Heart right ventricle (tissue), 16 donors: ENCODE measurements around the gene SMYD3. TPM values are rescaled to one million over a fixed set of nuclear protein-coding genes. Genes with fewer than 3 reads are reported as not detected.
A peak's percentile ranks its signal among the peaks of the same experiment; 100 is the strongest.

Source experiments
- ATAC-seq, 8 donors: fragments of 200-7000 bp; cut with Tn5 transposase; one replicate each; pipeline ENCODE4 v1.9.1; 2020; ENCODE audit warnings: mild to moderate bottlenecking in 8 of 8, moderate library complexity in 8 of 8, moderate number of reproducible peaks in 1 of 8
- DNase-seq, 2 donors: peaks; one replicate each; pipeline ENCODE4 v3.0.0-alpha.2; 2020
- H3K27ac ChIP-seq, 10 donors: fragments of 200-600 bp; sonication (generic) in 2 of 10; one replicate each; pipeline versions ENCODE4 v1.5.0 to v1.8.0; 2020 to 2022; ENCODE audit warnings: mild to moderate bottlenecking in 3 of 10
- H3K27me3 ChIP-seq, 7 donors: fragments of 200-600 bp; one replicate each; pipeline ENCODE4 v1.8.0; 2021 to 2022; ENCODE audit warnings: mild to moderate bottlenecking in 2 of 7
- H3K36me3 ChIP-seq, 9 donors: fragments of 200-600 bp; sonication (generic) in 1 of 9; one replicate each; pipeline versions ENCODE4 v1.5.0 to v1.8.0; 2020 to 2022; ENCODE audit warnings: mild to moderate bottlenecking in 2 of 9
- H3K4me1 ChIP-seq, 9 donors: fragments of 200-600 bp; sonication (generic) in 1 of 9; one replicate each; pipeline versions ENCODE4 v1.5.0 to v1.8.0; 2020 to 2022; ENCODE audit warnings: mild to moderate bottlenecking in 4 of 9
- H3K4me3 ChIP-seq, 10 donors: fragments of 200-600 bp; sonication (generic) in 2 of 10; one replicate each; pipeline versions ENCODE4 v1.5.0 to v1.8.0; 2020 to 2022; ENCODE audit warnings: mild to moderate bottlenecking in 7 of 10, moderate library complexity in 2 of 10
- H3K9me3 ChIP-seq, 11 donors: fragments of 200-600 bp in 10 of 11; sonication (generic) in 2 of 11; one replicate each; pipeline versions ENCODE4 v1.5.0 to v1.8.0; 2013 to 2022; ENCODE audit warnings: mild to moderate bottlenecking in 2 of 11, control low read depth in 1 of 11, moderate library complexity in 1 of 11
- CTCF ChIP-seq, 9 donors: fragments of 200-600 bp; sonication (generic) in 2 of 9; IDR thresholded peaks; one replicate each; pipeline versions ENCODE4 v1.5.0 to v1.8.0; 2021 to 2022; ENCODE audit warnings: antibody characterized with exemption in 9 of 9, mild to moderate bottlenecking in 5 of 9, moderate library complexity in 1 of 9
- WGBS, 2 donors: extraction: QIAGEN DNeasy Blood & Tissue Kit; methylation state at CpG; one replicate each; pipeline ENCODE4 v1.1.7; 2013; ENCODE audit warnings: inconsistent platforms in 1 of 2; 5-methylcytosine and 5-hydroxymethylcytosine counted together
- intact Hi-C, 10 donors: fragments of 100-400 bp; cut with DNase I; formaldehyde crosslinking; loops; one replicate each; pipeline versions ENCODE4 v1.11.1 to v1.14.2; 2022
- polyA plus RNA-seq, 2 donors: library from polyadenylated mRNA; stranded (reverse); fragments of 200-250 nt; gene quantifications; one replicate each; pipeline ENCODE4 v1.2.3, GENCODE V29; 2013
- total RNA-seq, 10 donors: library from RNA; stranded (reverse); fragmentation: NEBNext Ultra II Directional in 3 of 10; extraction: Animal tissue kit (Norgen Biotek cat#: 25700) in 3 of 10; gene quantifications; one replicate each; pipeline versions ENCODE4 v1.2.1 to v1.2.4, GENCODE V29; 2021 to 2023
- donor health status: Arrhythmogenic right ventricular cardiomyopathy.
- donor health status: ischemic (EF 13 %, LVEDD 7.1; RV severe dilation, severe dysfunction).
- donor health status: healthy with polysubstance abuse.
- donor health status: DM: no; HTN: yes; CAD: no.
- donor health status: DM: no; HTN: no; CAD: no.
- donor health status: ischemic (EF 25% LVEDD 6.9; RV normal size, moderate dysfunction).
- donor health status: ischemic (EF 25% LVEDD 5.7; RV mildly dilated, moderate dysfunction).
- donor health status: healthy.
- donor health status: DM: yes; HTN: yes; CAD: no.
- donor health status: Ischemic cardiomyopathy.
- donor health status: ischemic (EF 35%, LVEDD 5.7; RV mildly dilated, moderate dysfunction).
- donor health status: nonischemic (EF 11% LVEDD 7.7; RV severe dilation, severe dysfunction).
- donor health status: DM: yes; HTN: yes; CAD: no.
- donor health status: PGD.
- donor health status: ischemic (EF 29% LVEDD 5.4; RV normal size, mild dysfunction).
- donor health status: nonischemic (EF 23%, LVEDD 6.1; RV moderate dilation, normal function).

Gene SMYD3
- total and polyA plus RNA-seq, 12 donors: 5.9 to 13.9 (median 8.1) TPM

- TF ChIP-seq CTCF (IDR thresholded peaks at IDR 0.05): no peak
- Histone ChIP-seq H3K36me3 (no peaks in the 10 kb centered on the region), H3K9me3 (peaks cover 0 to 3% (median 0%) of the 10 kb centered on the region in 11 donors), H3K4me3 (no peak overlapping the region), H3K27ac (no peak overlapping the region), H3K27me3 (no peaks in the 10 kb centered on the region), H3K4me1 (peaks cover 0 to 10% (median 0%) of the 10 kb centered on the region in 9 donors)
- intact Hi-C loops: no loop called here
- whole genome bisulfite sequencing, 2 donors: 72 to 81% methylated on average over 4 of the region's 4 CpGs
- no peak for DNase-seq
- ATAC-seq: no peak
Measured at GRCh38 chr1:246121533-246121932, 385.5 kb downstream of the SMYD3 start.

DNA sequence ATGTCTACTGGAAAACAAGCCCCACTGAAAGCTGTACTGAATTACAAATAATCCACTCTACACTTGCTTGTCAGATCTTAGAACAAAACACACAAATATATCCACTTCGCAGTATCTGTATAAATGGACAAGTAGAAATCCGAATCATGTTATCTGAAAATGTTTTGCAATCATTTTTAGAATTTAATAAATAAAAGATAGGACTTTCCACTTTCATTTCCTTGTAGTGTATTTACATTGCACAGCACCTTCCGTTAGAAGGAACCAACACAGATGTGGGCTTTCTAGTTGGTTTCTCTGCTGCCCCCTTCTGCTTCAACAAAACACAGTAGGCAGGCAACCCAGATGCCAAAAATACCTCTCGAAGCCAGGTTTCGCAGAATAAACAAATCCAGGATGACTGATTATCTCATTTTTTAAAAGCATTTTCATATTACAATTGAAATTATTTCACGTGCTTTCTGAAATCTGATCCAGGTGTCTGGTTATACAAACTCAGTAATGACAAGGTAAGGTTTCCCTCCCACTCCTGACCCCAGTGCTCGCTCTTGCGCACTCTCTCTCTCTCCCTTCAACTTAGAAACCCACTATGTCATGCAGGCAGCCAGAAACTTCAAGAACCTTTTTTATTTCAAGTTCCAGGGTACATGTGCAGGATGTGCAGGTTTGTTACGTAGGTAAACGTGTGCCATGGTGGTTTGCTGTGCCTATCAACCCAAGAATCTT lies 389.9 kb downstream of the SMYD3 start:
- TF ChIP-seq CTCF (IDR thresholded peaks at IDR 0.05): peak in 7 of 9 donors; percentile 35 to 66 (median 57)
- DNase-seq (peak in 1 of 2 donors; percentile 21), ATAC-seq (peak in 4 of 8 donors; percentile 59 to 73 (median 64))
- Histone ChIP-seq H3K4me3 (no peak overlapping the region), H3K27me3 (no peaks in the 10 kb centered on the region), H3K27ac (no peak overlapping the region), H3K36me3 (no peaks in the 10 kb centered on the region), H3K4me1 (peaks cover 0 to 10% (median 0%) of the 10 kb centered on the region in 9 donors), H3K9me3 (peaks cover 0 to 3% (median 0%) of the 10 kb centered on the region in 11 donors)
- WGBS, 2 donors: 50 to 52% methylated on average over 10 of the region's 10 CpGs
- intact Hi-C loops: loop anchor here in 4 of 10 donors (5.0 to 10.0 kb wide), 4 partner anchors 102 to 965 kb away; partner anchors contain the start of gene KIF26B (in 3 of the 4)

DNA sequence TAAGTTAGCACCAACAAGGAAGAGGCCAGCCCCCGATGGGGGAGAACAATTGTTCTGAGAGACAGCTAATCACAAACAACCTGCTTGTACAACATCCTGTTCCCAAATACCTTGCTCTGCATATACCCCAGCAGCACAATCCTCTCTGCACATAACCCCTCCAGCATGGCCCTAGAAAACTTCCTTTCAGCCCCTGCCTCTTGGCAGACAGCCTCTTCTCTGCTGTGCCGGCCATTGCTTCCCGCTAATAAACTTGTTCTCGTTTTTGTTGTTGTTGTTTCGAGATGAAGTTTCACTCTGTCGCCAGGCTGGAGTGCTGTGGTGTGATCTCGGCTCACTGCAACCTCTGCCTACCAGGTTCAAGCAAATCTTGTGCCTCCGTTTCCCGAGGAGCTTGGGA lies 392.7 kb downstream of the SMYD3 start:
- intact Hi-C loops: loop anchor here in 5 of 10 donors (5.0 to 10.0 kb wide), 4 partner anchors 97 to 960 kb away; partner anchors contain the start of gene KIF26B (in 2 of the 5)

More for the DNA sequence above, 392.7 kb downstream of the SMYD3 start:
- Histone ChIP-seq H3K4me3 (no peak overlapping the region), H3K9me3 (peaks cover 0 to 3% (median 0%) of the 10 kb centered on the region in 11 donors), H3K36me3 (no peaks in the 10 kb centered on the region), H3K27me3 (no peaks in the 10 kb centered on the region), H3K27ac (no peak overlapping the region), H3K4me1 (peaks cover 0 to 10% (median 0%) of the 10 kb centered on the region in 9 donors)
- WGBS, 2 donors: 71 to 81% methylated on average over 9 of the region's 9 CpGs
- no peak for DNase-seq
- no peak for ATAC-seq
- no peak for TF ChIP-seq CTCF (IDR thresholded peaks at IDR 0.05)
